Measurements from ENCODE around the gene RNF144A. TPM values are rescaled to one million over a fixed set of nuclear protein-coding genes. Genes with fewer than 3 reads are reported as not detected.
A peak's percentile ranks its signal among the peaks of the same experiment; 100 is the strongest.
"Not testable (repeated sequence)": the region's sequence is repeated elsewhere in the genome, so short reads cannot be mapped to it uniquely, and the experiment has no call there.

Gene RNF144A
- total and polyA plus RNA-seq, 2 of the 13 experiments (the other 11 are each of a cell fraction or from before 2014, with no cell fraction given) = 13.9 to 16.5 TPM

GRCh38 chr2:6934345-6934744 lies 17.1 kb downstream of the RNF144A start (continued):
- TF ChIP-seq ZBTB14 (CRISPR knock-in tag; IDR thresholded peaks at IDR 0.05) = no peak
- no peak for TF ChIP-seq ZNF441 (CRISPR knock-in tag; IDR thresholded peaks at IDR 0.05; ENCODE audit: borderline replicate concordance)

GRCh38 chr2:6934758-6935651 lies 17.8 kb downstream of the RNF144A start:
- FAIRE-seq = no peak
- Histone ChIP-seq H3K27me3 (ENCODE audit: control insufficient read depth in 1 of 2, insufficient read depth in 2 of 2, low read length in 2 of 2) (no peaks in the 10 kb centered on the region), H4K20me1 (ENCODE audit: insufficient read depth, low read length) (no peaks in the 10 kb centered on the region; the same call in 1 of the 2 replicates), H3K4me3 (replicated peaks in 1 of 3; ENCODE audit: insufficient read depth in 1 of 3, low read depth in 2 of 3, low read length in 3 of 3) (no peak overlapping the region), H3K9ac (ENCODE audit: insufficient read depth, low read depth, low read length) (no peak overlapping the region), H3K27ac (ENCODE audit: extremely low read length, insufficient read depth, low read length) (no peak overlapping the region), H3K4me1 (ENCODE audit: insufficient read depth, low read length) (peaks cover 27% of the 10 kb centered on the region), H3K9me3 (ENCODE audit: low read length) (no peaks in the 10 kb centered on the region), H2AFZ (ENCODE audit: low read length) (no peak overlapping the region), H3K79me2 (ENCODE audit: insufficient read depth, low read length) (peaks cover 8% of the 10 kb centered on the region), H3K36me3 (replicated peaks in 1 of 2; ENCODE audit: control insufficient read depth in 1 of 2, insufficient read depth in 2 of 2, low read length in 2 of 2) (no peaks in the 10 kb centered on the region), H3K4me2 (ENCODE audit: low read depth, low read length) (no peak overlapping the region)
- no peak for ATAC-seq
- intact Hi-C loops (cut with micrococcal nuclease; ENCODE audit: unreplicated experiment) = no loop called here
- DNase-seq (ENCODE audit: low spot score) = no peak
- in situ Hi-C loops (cut with HindIII; ENCODE audit: extremely low pct_ligation_motif_present, low pct_unique_long_range_greater_than_20kb) = no loop called here
- CTCF ChIA-PET (ENCODE audit: low intra/inter-chr PET ratio, low total read pairs) = no interaction called here
- TF ChIP-seq, protein P1, sequence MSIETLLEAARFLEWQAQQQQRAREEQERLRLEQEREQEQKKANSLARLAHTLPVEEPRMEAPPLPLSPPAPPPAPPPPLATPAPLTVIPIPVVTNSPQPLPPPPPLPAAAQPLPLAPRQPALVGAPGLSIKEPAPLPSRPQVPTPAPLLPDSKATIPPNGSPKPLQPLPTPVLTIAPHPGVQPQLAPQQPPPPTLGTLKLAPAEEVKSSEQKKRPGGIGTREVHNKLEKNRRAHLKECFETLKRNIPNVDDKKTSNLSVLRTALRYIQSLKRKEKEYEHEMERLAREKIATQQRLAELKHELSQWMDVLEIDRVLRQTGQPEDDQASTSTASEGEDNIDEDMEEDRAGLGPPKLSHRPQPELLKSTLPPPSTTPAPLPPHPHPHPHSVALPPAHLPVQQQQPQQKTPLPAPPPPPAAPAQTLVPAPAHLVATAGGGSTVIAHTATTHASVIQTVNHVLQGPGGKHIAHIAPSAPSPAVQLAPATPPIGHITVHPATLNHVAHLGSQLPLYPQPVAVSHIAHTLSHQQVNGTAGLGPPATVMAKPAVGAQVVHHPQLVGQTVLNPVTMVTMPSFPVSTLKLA (IDR thresholded peaks at IDR 0.05) = peak; percentile 58; the same call in 1 of the 2 replicates
- no peak for TF ChIP-seq ZNF879 (CRISPR knock-in tag; IDR thresholded peaks at IDR 0.05)
- POLR2A ChIA-PET = no interaction called here
- 93% methylated on average over 11 of the region's 11 CpGs for WGBS (ENCODE audit: low lambda C conversion rate)
- no TSS peak for BruUV-seq (replicated peaks)

DNA sequence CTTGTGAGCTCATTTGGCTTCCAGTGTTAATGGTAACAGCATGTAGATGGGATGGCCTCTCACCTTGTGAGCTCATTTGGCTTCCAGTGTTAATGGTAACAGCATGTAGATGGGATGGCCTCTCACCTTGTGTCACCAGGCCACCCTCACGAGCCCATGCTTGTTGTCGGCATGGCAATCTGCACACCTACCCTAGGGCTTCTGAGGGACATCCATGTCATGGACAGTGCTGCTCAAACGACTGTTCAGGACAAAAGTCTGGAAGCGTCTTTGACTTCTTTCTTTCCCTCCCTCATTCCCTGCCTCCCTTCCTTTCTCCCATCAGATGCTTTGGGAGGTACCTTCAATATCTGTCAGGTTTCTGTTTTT lies 18.4 kb downstream of the RNF144A start:
- DNase-seq (ENCODE audit: low spot score); H3K36me3 ChIP-seq (replicated peaks in 1 of 2; ENCODE audit: control insufficient read depth in 1 of 2, insufficient read depth in 2 of 2, low read length in 2 of 2); H2AFZ ChIP-seq (ENCODE audit: low read length); CTCF ChIA-PET (ENCODE audit: low intra/inter-chr PET ratio, low total read pairs); H3K4me2 ChIP-seq (ENCODE audit: low read depth, low read length); H4K20me1 ChIP-seq (ENCODE audit: insufficient read depth, low read length); FAIRE-seq; BruUV-seq (replicated peaks); H3K9me3 ChIP-seq (ENCODE audit: low read length); POLR2A ChIA-PET; intact Hi-C loops (cut with micrococcal nuclease; ENCODE audit: unreplicated experiment); H3K9ac ChIP-seq (ENCODE audit: insufficient read depth, low read depth, low read length); H3K27me3 ChIP-seq (ENCODE audit: control insufficient read depth in 1 of 2, insufficient read depth in 2 of 2, low read length in 2 of 2); H3K27ac ChIP-seq (ENCODE audit: extremely low read length, insufficient read depth, low read length); in situ Hi-C loops (cut with HindIII; ENCODE audit: extremely low pct_ligation_motif_present, low pct_unique_long_range_greater_than_20kb); H3K4me3 ChIP-seq (replicated peaks in 1 of 3; ENCODE audit: insufficient read depth in 1 of 3, low read depth in 2 of 3, low read length in 3 of 3); ATAC-seq; H3K79me2 ChIP-seq (ENCODE audit: insufficient read depth, low read length): not testable (repeated sequence)
- H3K4me1 ChIP-seq (ENCODE audit: insufficient read depth, low read length) = peaks cover 27% of the 10 kb centered on the region
- 89% methylated on average over 4 of the region's 4 CpGs for WGBS (ENCODE audit: low lambda C conversion rate)

Data from HepG2 (cell line).